ENCODE data around the gene CALML3.

The CALML3 gene

GRCh38 chr10:5574642-5575131 lies 49.9 kb downstream of the CALML3 start:
- TF ChIP-seq, protein P1, sequence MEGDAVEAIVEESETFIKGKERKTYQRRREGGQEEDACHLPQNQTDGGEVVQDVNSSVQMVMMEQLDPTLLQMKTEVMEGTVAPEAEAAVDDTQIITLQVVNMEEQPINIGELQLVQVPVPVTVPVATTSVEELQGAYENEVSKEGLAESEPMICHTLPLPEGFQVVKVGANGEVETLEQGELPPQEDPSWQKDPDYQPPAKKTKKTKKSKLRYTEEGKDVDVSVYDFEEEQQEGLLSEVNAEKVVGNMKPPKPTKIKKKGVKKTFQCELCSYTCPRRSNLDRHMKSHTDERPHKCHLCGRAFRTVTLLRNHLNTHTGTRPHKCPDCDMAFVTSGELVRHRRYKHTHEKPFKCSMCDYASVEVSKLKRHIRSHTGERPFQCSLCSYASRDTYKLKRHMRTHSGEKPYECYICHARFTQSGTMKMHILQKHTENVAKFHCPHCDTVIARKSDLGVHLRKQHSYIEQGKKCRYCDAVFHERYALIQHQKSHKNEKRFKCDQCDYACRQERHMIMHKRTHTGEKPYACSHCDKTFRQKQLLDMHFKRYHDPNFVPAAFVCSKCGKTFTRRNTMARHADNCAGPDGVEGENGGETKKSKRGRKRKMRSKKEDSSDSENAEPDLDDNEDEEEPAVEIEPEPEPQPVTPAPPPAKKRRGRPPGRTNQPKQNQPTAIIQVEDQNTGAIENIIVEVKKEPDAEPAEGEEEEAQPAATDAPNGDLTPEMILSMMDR (IDR thresholded peaks at IDR 0.05; ENCODE audit: insufficient read depth, low read length, missing control alignments), result no peak
- no peak overlapping the region for H3K4me3 ChIP-seq (ENCODE audit: low read depth, low read length)
- DNase-seq (ENCODE audit: low read depth, low spot score), result no peak
- ChIA-PET CTCF (interaction anchor here (1.1 kb wide), 1 partner anchor 9 kb away, joined by 3 read pairs; no protein-coding TSS in a partner anchor), POLR2A (no interaction called here)

DNA sequence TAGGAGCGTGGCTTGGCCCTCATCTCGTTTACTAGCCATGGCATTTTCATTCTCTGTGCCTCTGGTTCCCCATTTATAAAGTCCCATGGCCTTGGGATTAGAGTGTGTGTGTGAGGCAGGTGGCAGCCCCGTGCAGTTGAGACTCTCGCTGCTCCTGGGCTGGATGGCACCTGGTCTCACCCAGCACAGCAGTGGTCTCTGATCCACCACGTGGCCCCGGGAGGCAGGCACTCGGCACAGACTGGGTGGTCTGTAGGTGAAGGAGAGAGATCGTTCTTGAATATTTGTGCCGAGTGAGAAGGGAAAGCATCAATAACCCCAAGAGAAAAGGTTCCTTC lies 50.4 kb downstream of the CALML3 start:
- H3K4me3 ChIP-seq (ENCODE audit: low read depth, low read length), result no peak overlapping the region
- POLR2A ChIA-PET, result no interaction called here
- CTCF ChIA-PET, result no interaction called here

DNA sequence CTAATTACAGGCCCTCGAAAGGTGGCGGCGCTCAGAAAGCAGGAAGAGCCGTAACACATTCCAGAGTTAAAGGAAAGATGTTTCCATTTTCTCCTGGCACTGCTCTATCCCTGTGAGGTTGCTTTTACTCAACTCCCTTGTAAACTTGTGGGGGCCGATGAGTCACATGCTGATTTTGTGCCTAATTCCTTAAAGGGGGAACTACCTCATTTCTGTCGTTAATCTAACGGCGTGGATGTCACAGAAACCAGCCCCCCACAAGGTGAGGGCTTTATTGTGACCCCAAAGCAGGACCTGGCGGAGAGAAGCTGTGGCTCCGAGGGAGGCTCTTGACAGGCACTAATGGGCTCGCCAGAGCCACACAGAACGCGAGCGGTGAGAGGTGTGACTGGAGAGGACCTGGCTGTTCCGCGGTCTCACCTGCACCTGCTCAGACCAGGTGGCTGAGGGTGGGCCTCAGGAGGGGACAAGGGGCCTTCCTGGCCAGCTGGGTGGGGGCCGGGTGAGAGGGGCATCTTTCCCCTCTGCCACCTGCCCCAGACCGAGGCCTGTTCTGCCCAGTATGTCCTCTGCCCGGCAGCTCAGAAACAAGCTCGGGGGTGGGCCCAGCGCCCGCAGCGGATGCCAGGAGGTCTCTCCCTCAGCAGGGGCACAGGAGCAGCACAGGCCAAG lies 50.9 kb downstream of the CALML3 start:
- ChIA-PET CTCF (no interaction called here), POLR2A (no interaction called here)
- TF ChIP-seq, protein P1 (IDR thresholded peaks at IDR 0.05; ENCODE audit: insufficient read depth, low read length, missing control alignments), result no peak
- no peak overlapping the region for H3K4me3 ChIP-seq (ENCODE audit: low read depth, low read length)
- DNase-seq (ENCODE audit: low read depth, low spot score), result no peak

More for the DNA sequence above, 50.4 kb downstream of the CALML3 start:
- TF ChIP-seq, protein P1 (IDR thresholded peaks at IDR 0.05; ENCODE audit: insufficient read depth, low read length, missing control alignments), result no peak
- DNase-seq (ENCODE audit: low read depth, low spot score), result no peak

GRCh38 chr10:5576154-5576748 lies 51.5 kb downstream of the CALML3 start:
- CTCF ChIA-PET, result no interaction called here
- TF ChIP-seq, protein P1 (IDR thresholded peaks at IDR 0.05; ENCODE audit: insufficient read depth, low read length, missing control alignments), result no peak
- POLR2A ChIA-PET, result no interaction called here
- no peak overlapping the region for H3K4me3 ChIP-seq (ENCODE audit: low read depth, low read length)
- DNase-seq (ENCODE audit: low read depth, low spot score), result no peak
